Measurements from ENCODE around the gene GPC5. TPM values are rescaled to one million over a fixed set of nuclear protein-coding genes. Genes with fewer than 3 reads are reported as not detected.

GPC5 gene
- total and polyA plus RNA-seq, 2 of the 8 experiments (the other 6 are each of a cell fraction or from before 2014, with no cell fraction given), result 0.20 to 0.39 TPM

DNA sequence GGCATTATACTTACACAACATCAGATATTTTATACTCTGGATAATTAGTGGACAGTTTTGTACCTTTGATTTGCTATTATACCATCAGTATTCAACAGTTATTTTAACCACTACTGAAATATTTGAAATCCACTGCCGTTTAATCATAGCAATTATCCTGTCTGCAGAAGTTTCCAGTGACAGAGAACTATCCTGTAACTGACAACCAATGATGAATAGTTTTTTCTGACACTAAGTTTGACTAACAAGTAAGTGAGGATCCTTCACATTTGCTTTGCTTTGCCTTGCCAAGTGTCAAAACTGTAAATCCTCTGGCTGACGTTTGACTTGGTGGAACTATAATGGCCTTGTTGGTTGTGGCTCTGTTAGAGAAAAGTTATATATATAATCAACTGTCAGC is 410.7 kb downstream of the GPC5 start (continued):
- TF ChIP-seq RFX5 (IDR thresholded peaks at IDR 0.05; ENCODE audit: borderline replicate concordance, low read depth, low read length), result no peak

Data from H1 (cell line).